GM21825 (cell line): ENCODE results near the gene ZIC1.

ENCODE experiments used
- ATAC-seq: cut with Tn5 transposase; IDR thresholded peaks from one replicate; pipeline ENCODE4 v1.9.1; 2021; ENCODE audit warnings: mild to moderate bottlenecking, moderate library complexity; ENCODE audit not compliant: unreplicated experiment

Gene ZIC1

DNA sequence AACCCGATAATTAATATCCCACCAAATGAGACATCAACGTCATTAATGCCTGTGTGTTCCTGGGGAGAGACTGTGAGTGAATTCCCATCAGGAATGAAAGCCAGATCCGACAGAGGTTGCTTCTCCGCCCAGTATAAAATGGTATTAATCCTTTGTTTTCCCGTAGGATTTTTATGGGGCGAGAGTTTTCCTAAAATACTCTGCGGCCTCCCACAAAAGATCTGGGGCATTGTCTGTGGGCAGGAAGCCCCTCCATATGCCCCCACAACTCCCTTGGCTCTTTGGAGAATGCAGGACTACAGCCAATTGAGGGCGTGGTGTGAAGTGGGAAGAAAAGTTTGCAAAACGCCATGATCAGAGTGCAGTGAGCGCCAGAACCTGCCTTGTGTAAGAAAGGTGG, 29.5 kb upstream of the ZIC1 start:
- no peak for ATAC-seq

- no peak for ATAC-seq
These were observed 28.7 kb upstream of the ZIC1 start for GRCh38 chr3:147380387-147380951.

DNA sequence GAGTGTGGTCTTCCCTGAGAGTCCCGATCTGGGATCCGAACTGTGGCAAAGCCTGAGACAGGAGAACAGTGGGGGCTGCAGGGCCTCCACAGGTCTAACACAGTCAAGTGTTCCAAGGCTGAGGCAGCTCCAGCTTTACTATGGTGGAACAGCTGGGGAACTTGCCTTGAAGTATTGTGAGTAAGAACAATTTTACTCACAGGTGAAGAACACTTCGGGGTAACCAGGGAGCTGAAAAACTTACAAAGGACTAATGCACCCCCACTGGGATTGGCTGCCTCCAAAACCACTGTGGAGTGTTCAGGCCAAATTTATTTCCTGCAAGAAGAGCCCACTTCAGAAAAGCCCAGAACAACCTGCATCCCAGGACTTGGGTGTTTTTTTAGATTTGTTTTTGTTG, 28.2 kb upstream of the ZIC1 start:
- ATAC-seq, result no peak

- ATAC-seq, result no peak
These were observed 27.6 kb upstream of the ZIC1 start for GRCh38 chr3:147381596-147381995.

GRCh38 chr3:147383617-147384016, 25.5 kb upstream of the ZIC1 start:
- no peak for ATAC-seq

DNA sequence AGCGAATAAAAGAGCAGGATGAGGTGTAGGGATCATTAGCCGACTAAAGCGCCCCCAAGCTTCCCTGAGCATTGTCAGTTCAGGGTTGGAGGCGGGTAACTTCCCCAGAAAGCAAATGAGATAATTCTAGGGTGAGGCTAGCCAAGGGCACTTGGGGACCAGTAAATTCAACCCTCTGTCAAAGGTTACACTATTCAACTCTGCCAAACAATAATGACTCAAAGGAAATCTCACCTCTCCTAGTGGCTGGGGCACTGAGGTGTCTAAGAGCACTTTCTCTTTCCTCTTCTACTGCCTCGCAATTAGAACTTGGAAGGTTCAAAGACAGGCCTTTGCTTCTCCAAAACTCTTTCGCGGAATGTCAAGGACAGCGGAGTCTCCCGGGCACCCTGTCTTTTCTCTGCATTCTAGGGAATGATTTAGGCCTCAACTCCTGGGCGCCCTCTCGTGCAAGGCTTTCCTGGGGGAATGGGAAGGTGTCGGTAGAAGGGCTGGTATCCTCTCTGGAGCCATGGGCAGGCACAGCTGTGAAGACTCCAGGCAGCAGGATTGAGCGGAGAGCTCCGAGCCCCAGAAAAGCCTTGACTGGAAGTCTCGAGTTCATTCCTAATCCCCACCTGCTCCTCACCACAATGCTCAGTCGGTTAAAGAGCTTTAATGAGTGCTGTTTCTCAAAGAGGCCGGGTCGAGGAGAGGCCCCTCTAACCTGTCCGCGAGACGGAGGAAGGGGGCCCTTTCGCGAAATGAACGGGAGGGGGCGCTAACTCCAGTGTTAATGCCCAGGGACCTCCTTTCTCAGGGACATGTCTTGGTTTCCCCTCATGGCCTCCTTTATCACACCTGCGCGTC, 24.7 kb upstream of the ZIC1 start:
- no peak for ATAC-seq

- no peak for ATAC-seq
These were observed 23.8 kb upstream of the ZIC1 start for GRCh38 chr3:147385059-147386012.

DNA sequence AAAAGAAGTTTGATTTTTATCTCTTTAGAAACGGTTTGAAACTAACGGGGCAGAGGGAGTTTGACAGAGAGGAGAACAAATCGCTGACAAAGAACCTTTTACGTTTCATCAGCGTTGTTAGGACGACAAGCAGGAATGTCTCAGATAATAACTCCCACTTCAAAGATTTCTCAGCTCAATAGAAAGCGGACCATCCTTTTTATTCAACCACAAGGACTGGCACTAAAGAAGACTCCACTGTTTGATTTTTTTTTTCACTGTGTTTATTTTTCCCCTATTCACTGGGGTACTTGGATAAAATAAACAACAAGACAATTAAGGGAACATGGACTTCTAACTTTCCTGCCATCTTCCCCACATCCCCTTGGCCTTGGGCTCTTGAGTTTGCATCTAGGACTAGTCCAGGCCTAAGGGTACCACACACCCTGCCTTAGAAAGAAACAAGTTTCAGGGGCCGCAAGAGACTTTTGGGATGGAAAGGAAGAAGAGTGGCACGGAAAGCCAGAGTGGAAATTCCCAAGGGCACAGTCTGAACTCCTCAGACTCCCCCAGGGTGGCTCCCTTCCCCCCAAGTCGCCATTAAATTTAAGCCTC, 21.8 kb upstream of the ZIC1 start:
- ATAC-seq, result no peak

GRCh38 chr3:147387885-147388699, 21.1 kb upstream of the ZIC1 start:
- no peak for ATAC-seq

GRCh38 chr3:147388700-147389580, 20.2 kb upstream of the ZIC1 start:
- no peak for ATAC-seq

DNA sequence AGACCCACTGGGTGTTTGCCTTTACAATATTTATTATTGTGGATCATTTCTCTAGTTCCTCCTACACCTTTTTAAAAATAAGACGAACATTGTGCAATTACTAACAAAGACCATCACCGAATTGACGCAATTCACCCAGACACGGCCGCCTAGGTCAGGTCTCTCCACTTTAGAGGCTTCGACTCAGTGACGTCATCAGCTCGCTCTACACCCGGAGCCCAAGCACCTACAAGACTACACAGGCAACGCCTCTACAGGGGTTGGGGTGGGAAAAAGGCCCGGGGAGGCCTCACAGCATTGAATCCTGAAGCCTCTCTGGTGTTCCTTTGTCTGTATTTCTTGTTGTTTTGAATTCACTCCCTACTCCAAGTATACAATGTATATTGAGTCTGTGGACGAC, 19.4 kb upstream of the ZIC1 start:
- no peak for ATAC-seq

- no peak for ATAC-seq
These were observed 18.3 kb upstream of the ZIC1 start for GRCh38 chr3:147390589-147391569.

DNA sequence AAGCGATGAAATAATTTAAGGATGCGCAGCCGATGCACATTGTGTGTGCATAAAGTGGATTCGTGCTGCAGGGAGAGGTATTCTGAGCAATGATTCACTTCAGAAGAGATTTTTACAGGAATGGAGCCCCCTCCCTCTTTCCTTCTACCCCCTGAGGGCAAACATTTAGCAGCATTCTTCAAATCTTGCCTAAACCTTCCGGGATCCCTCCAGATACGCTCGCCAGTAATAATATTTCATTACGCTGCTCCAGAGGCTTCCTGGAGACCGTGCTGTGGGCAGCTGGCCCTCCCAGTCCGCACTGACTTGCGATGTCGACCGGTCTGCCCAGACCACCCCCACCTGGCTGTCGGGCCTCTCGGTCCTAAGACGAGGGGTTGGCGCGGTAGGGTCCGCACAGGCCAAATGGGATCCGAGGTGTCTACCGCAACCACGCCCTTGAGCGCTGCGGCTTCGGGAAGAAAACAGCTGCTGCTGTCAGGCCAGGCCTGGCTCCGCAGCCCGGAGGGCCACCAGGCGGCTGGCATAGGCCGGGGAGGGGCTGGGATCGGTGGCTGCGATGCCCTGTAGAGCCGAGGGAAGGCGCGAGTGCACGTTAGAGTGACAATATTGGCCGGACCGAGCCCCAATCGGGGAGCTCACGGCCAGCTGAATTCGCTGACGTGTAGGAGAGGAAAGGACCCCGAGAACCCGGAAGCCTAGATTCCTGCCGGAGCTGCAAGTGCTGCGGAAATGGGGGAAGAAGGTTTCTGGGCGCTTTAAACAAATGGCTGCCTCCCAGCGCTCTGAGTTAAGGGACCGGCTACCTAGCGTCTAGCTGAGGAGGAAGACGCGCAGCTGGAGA, 17.2 kb upstream of the ZIC1 start:
- ATAC-seq, result no peak

GRCh38 chr3:147392625-147392946, 16.6 kb upstream of the ZIC1 start:
- ATAC-seq, result no peak

GRCh38 chr3:147393261-147393942, 15.8 kb upstream of the ZIC1 start:
- ATAC-seq, result no peak

DNA sequence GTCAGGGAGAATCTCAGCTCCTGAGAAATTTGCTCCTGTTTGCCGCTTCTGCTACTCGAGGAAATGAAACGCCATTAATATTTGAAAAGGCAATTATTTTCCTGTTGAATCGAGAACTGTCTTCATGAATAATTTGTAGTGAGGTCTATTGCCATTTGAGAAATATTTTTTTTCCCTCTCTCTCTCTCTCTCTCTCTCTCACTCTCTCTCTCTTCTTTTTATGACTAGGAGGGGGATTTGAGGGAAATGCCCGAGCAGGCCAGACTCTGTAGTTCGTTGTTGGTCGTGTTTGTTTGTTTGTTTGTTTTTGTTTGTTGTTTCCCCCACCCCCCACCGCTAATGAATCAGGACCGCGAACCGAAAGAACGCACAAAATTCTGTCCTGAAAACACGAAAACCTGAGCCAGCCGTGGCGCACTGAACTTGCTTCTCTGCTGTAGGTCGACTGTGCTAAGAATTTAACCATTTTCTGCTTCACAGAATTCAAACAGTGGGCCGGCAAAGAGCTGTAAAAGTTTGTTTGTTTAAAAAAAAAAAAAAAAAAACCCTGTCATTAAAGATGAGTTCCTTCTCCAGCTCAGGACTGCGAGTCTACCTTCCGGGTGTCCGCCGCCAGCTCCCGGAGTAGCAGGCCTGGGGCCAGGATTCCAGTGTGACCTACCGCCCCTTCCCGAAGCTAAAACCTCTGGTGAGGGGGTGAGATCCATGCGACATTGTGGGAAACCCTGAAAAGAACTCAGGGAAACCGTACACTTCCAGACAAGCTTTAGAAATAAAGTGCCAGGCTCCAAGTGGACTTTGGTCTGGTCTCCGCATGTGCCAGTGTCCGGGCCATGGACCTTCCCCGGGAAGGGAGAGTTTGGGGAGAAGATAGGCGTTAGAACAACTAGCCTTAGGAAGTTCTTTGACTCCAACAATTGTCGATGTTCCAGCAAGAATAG, 15.0 kb upstream of the ZIC1 start:
- no peak for ATAC-seq
